Stimulated activated naive CD8-positive, alpha-beta T cell treated with anti-CD3 and anti-CD28 coated beads, Interleukin-15, Interleukin-2, amounts not matched to agents 100 ng/mL and 50 ng/mL, for 24 hours (primary cell): ENCODE measurements around the gene HDAC3.

Source experiments
- H3K27ac Mint-ChIP-seq: one replicate; pipeline ENCODE4 v1.8.0; 2021; ENCODE audit warnings: mild to moderate bottlenecking, mixed read lengths
- H3K27me3 Mint-ChIP-seq: one replicate; pipeline ENCODE4 v1.8.0; 2021; ENCODE audit warnings: mixed read lengths
- H3K36me3 Mint-ChIP-seq: one replicate; pipeline ENCODE4 v1.8.0; 2021; ENCODE audit warnings: low read depth, mixed read lengths
- H3K4me1 Mint-ChIP-seq: one replicate; pipeline ENCODE4 v1.8.0; 2021; ENCODE audit warnings: low read depth, mixed read lengths
- H3K4me3 Mint-ChIP-seq: one replicate; pipeline ENCODE4 v1.8.0; 2021; ENCODE audit warnings: mild to moderate bottlenecking, mixed read lengths
- H3K9me3 Mint-ChIP-seq: one replicate; pipeline ENCODE4 v1.8.0; 2021; ENCODE audit warnings: mixed read lengths

Gene HDAC3

DNA sequence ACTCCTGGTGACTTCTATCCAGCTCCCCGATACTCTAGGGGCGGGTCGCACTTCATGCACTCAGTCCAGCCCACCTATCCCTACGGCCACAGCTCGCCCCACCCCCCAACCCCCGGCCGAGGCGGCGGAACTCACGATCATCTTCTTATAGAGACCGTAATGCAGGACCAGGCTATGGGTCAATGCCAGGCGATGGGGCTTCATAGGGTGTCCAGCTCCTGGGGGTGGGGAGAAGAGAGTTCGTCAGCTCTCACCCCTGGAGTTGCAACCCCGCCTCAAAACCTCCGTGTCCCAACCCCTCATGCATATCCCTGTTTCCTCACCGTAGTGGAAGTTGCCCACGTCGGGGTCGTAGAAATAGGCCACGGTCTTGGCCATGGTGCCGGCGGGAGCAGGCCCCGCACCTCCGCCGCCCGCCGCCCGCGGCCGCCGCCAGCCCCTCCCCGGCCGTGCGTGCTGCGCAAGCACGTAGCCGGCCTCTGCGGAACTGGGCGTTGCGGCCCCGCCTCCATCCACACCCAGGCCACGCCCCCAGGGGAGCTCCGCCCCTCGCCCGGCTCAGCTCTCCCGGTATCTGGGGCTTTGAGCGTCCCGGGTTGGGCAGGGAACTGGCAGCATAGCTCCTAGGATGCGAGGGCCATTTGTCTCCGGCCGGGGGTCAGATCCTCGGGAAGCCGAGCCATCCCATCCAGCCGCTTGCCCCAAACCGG lies at the start of gene HDAC3, which contains the start of gene RELL2:
HDAC3 (minus strand) TSS at position 437 of the 710 bp plus-strand sequence; CDS start at position 378, 59 bp downstream.
RELL2 (plus strand) TSS at position 585 of the 710 bp plus-strand sequence. CDS start 1,229 bp downstream, outside the sequence.
- H3K4me1 Mint-ChIP-seq = peaks cover 60% of the 10 kb centered on the region
- no peaks in the 10 kb centered on the region for H3K27me3 Mint-ChIP-seq
- peaks cover 51% of the 10 kb centered on the region for H3K36me3 Mint-ChIP-seq
- no peaks in the 10 kb centered on the region for H3K9me3 Mint-ChIP-seq
- H3K27ac Mint-ChIP-seq = peak within 1 kb of the TSS; percentile 90
- peak within 1 kb of the TSS; percentile 92 for H3K4me3 Mint-ChIP-seq

- no peak overlapping the region for H3K27ac Mint-ChIP-seq
- peaks cover 28% of the 10 kb centered on the region for H3K4me1 Mint-ChIP-seq
- no peak overlapping the region for H3K4me3 Mint-ChIP-seq
- no peaks in the 10 kb centered on the region for H3K9me3 Mint-ChIP-seq
- no peaks in the 10 kb centered on the region for H3K36me3 Mint-ChIP-seq
- H3K27me3 Mint-ChIP-seq = peaks cover 9% of the 10 kb centered on the region
Observed at GRCh38 chr5:141685591-141685990, 48.9 kb upstream of the HDAC3 start.

- Mint-ChIP-seq H3K4me3 (no peak overlapping the region), H3K27ac (no peak overlapping the region), H3K4me1 (peaks cover 29% of the 10 kb centered on the region), H3K27me3 (peaks cover 2% of the 10 kb centered on the region), H3K36me3 (no peaks in the 10 kb centered on the region), H3K9me3 (no peaks in the 10 kb centered on the region)
Observed at GRCh38 chr5:141683596-141684141, 47.0 kb upstream of the HDAC3 start.

DNA sequence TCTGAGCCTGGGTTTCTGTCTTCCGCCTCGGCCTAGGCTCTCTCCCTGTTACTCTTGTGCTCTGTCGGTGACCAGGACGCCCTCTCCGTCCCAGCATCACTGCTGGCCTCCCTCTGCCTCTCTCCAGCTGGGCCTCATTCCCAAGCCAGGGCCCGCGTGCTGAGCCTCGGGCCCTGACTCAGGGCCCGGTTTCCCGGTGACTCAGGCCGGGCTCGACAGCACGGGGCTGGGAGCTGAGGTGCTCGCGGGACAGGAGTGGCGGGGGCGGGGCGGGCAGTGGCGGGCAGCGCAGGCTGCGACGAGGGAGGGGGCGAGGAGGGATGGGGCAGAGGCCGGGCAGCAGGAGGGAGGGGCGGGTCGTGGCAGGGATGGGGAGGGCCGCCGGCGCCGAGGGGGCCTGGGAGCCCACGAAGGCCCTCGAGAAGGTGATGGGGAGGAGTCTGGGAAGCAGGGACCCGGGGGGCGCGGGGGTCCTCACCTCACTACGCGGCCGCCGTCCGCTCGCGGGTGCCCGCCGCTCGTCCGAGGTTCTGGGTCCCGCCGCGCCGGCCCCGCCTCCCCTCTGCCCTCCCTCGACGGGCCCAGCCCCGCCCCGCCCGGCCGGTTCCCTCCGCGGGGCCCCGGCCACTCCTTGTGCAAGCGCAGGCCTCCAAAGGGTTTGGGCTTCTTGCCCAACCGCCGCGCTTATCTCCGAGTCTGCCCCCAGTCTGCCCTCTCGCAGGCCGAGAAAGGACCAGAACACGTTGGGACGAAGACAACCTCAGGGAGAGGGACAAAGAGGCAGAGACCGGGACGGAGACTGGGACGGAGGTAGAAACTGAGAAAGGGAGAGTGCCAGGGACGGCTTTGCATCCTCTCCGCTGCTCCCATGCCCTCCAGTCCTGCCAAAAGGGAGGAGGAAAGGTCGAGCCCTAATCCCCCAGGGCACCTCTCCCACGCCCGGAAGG lies 45.3 kb upstream of the HDAC3 start, which contains the start of gene ARAP3:
ARAP3 (minus strand) TSS at position 536 of the 947 bp plus-strand sequence. CDS start 1,744 bp downstream, outside the sequence.
- Mint-ChIP-seq H3K27me3 (no peaks in the 10 kb centered on the region), H3K27ac (peak within 1 kb of the TSS; percentile 81), H3K9me3 (no peaks in the 10 kb centered on the region), H3K36me3 (no peaks in the 10 kb centered on the region), H3K4me3 (peak within 1 kb of the TSS; percentile 78), H3K4me1 (peaks cover 29% of the 10 kb centered on the region)

DNA sequence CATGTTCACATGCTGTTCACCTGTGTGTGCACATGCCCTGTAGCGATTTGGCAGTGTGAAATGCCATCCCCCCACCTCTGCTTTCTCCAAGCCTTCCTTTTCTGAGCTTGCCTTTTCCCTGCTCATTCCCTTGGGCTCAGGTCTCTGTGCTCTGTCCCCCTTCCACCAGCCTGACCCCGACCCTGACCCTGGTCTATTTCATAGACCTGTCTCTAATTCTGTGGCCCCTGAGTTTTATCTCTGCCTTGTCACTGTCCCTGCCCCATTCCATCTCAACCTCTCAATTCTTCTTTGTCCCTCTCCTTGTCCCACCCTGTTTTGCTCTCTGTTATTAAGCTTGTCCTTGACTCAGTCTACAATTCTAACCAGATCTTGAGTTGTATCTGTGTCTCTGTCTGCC lies 44.6 kb upstream of the HDAC3 start:
- H3K4me3 Mint-ChIP-seq = peak overlapping the region; percentile 77
- no peaks in the 10 kb centered on the region for H3K9me3 Mint-ChIP-seq
- peaks cover 29% of the 10 kb centered on the region for H3K4me1 Mint-ChIP-seq
- no peaks in the 10 kb centered on the region for H3K36me3 Mint-ChIP-seq
- H3K27me3 Mint-ChIP-seq = no peaks in the 10 kb centered on the region
- H3K27ac Mint-ChIP-seq = peak overlapping the region; percentile 33

- no peaks in the 10 kb centered on the region for H3K27me3 Mint-ChIP-seq
- peaks cover 29% of the 10 kb centered on the region for H3K4me1 Mint-ChIP-seq
- H3K4me3 Mint-ChIP-seq = peak overlapping the region; percentile 77
- H3K36me3 Mint-ChIP-seq = no peaks in the 10 kb centered on the region
- no peaks in the 10 kb centered on the region for H3K9me3 Mint-ChIP-seq
- H3K27ac Mint-ChIP-seq = no peak overlapping the region
Observed at GRCh38 chr5:141680751-141681201, 44.1 kb upstream of the HDAC3 start.

- Mint-ChIP-seq H3K4me1 (peaks cover 29% of the 10 kb centered on the region), H3K4me3 (no peak overlapping the region), H3K27ac (no peak overlapping the region)
Observed at GRCh38 chr5:141680178-141680577, 43.5 kb upstream of the HDAC3 start.

GRCh38 chr5:141677415-141677814 lies 40.8 kb upstream of the HDAC3 start:
- Mint-ChIP-seq H3K36me3 (no peaks in the 10 kb centered on the region), H3K4me1 (peaks cover 15% of the 10 kb centered on the region), H3K9me3 (no peaks in the 10 kb centered on the region), H3K4me3 (no peak overlapping the region), H3K27me3 (no peaks in the 10 kb centered on the region), H3K27ac (no peak overlapping the region)

More at GRCh38 chr5:141680178-141680577, 43.5 kb upstream of the HDAC3 start:
- Mint-ChIP-seq H3K27me3 (no peaks in the 10 kb centered on the region), H3K9me3 (no peaks in the 10 kb centered on the region), H3K36me3 (no peaks in the 10 kb centered on the region)

DNA sequence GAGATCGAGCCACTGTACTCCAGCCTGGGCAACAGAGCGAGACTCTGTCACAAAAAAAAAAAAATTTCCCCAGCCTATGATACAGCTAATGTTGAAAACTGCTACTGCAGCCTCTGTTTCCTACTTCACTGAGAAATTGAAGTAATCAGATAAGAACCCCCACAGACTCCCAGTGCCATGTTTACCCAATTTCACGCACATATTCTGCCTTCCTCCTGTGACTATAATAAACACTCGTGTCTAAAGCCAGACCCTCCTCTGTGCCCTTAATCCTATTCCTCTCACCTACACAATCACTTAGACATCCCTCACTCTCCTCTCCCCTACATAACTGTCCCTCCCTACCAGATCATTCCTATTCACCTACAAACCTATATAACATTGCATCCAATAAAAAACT lies 39.0 kb upstream of the HDAC3 start:
- no peaks in the 10 kb centered on the region for H3K9me3 Mint-ChIP-seq
- peaks cover 1% of the 10 kb centered on the region for H3K4me1 Mint-ChIP-seq
- no peak overlapping the region for H3K27ac Mint-ChIP-seq
- H3K4me3 Mint-ChIP-seq = no peak overlapping the region
- no peaks in the 10 kb centered on the region for H3K36me3 Mint-ChIP-seq
- H3K27me3 Mint-ChIP-seq = no peaks in the 10 kb centered on the region

- Mint-ChIP-seq H3K27ac (no peak overlapping the region), H3K9me3 (no peaks in the 10 kb centered on the region), H3K4me3 (no peak overlapping the region), H3K36me3 (no peaks in the 10 kb centered on the region), H3K4me1 (no peaks in the 10 kb centered on the region), H3K27me3 (no peaks in the 10 kb centered on the region)
Observed at GRCh38 chr5:141674747-141675146, 38.1 kb upstream of the HDAC3 start.

GRCh38 chr5:141672841-141673813 lies 36.5 kb upstream of the HDAC3 start:
- no peaks in the 10 kb centered on the region for H3K27me3 Mint-ChIP-seq
- H3K36me3 Mint-ChIP-seq = no peaks in the 10 kb centered on the region
- H3K27ac Mint-ChIP-seq = no peak overlapping the region
- no peak overlapping the region for H3K4me3 Mint-ChIP-seq
- no peaks in the 10 kb centered on the region for H3K4me1 Mint-ChIP-seq
- H3K9me3 Mint-ChIP-seq = no peaks in the 10 kb centered on the region

GRCh38 chr5:141672071-141672840 lies 35.6 kb upstream of the HDAC3 start:
- H3K4me3 Mint-ChIP-seq = no peak overlapping the region
- H3K27me3 Mint-ChIP-seq = no peaks in the 10 kb centered on the region
- H3K9me3 Mint-ChIP-seq = no peaks in the 10 kb centered on the region
- no peaks in the 10 kb centered on the region for H3K4me1 Mint-ChIP-seq
- H3K36me3 Mint-ChIP-seq = no peaks in the 10 kb centered on the region
- H3K27ac Mint-ChIP-seq = no peak overlapping the region

DNA sequence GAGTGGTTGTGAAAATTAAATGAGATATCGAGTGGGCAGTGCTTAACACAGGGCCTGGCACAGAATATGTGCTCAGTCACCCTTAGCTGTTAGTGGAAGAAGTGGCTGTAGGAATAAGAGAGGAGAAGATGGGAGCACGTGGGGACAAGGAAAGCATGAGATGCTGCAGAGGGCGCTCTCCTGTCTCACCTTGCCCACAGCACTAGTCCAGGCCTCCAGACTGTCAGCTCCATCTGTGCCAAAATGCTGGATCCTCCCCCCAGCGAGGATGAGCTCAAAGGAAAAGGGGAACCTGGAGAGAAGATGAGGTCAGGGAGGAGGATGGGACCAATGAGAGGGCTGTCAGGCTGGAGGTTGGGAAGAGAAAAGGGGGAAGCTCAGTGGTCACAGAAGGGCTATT lies 32.9 kb upstream of the HDAC3 start:
- no peaks in the 10 kb centered on the region for H3K9me3 Mint-ChIP-seq
- H3K27me3 Mint-ChIP-seq = no peaks in the 10 kb centered on the region
- H3K4me3 Mint-ChIP-seq = no peak overlapping the region
- no peak overlapping the region for H3K27ac Mint-ChIP-seq
- no peaks in the 10 kb centered on the region for H3K4me1 Mint-ChIP-seq
- H3K36me3 Mint-ChIP-seq = no peaks in the 10 kb centered on the region
